Neural cell (in vitro differentiated cells): ENCODE data around the gene TENM3. TPM values are rescaled to one million over a fixed set of nuclear protein-coding genes. Genes with fewer than 3 reads are reported as not detected.

Experiments
- H2AFZ ChIP-seq: fragments of 200-600, 300-800 bp; sonication (generic), shearing (Covaris generic); 2 replicates; pipeline ENCODE4 v1.6.0; 2014; ENCODE audit warnings: low read depth, mild to moderate bottlenecking, antibody characterized with exemption, low read length, moderate library complexity
- H3F3A ChIP-seq: fragments of 200-600 bp; shearing (Covaris generic); 2 replicates; pipeline ENCODE4 v1.6.1; 2016; ENCODE audit warnings: mild to moderate bottlenecking, moderate library complexity, mixed read lengths, antibody characterized with exemption, low read length; ENCODE audit not compliant: insufficient read depth, poor library complexity, severe bottlenecking
- H3K27ac ChIP-seq: fragments of 200-600, 300-800 bp; sonication (generic), shearing (Covaris generic); 2 replicates; pipeline ENCODE4 v1.5.1; 2014; ENCODE audit warnings: mild to moderate bottlenecking, low read length, moderate library complexity
- H3K27me3 ChIP-seq: fragments of 300-800, 200-600 bp; sonication (generic), shearing (Covaris generic); 2 replicates; pipeline ENCODE4 v1.6.0; 2014; ENCODE audit warnings: mild to moderate bottlenecking, low read depth, low read length, moderate library complexity; ENCODE audit not compliant: insufficient read depth
- H3K36me3 ChIP-seq: fragments of 300-800, 200-600 bp; sonication (generic), shearing (Covaris generic); 2 replicates; pipeline ENCODE4 v1.5.1; 2014; ENCODE audit warnings: mild to moderate bottlenecking, antibody characterized with exemption, low read length, moderate library complexity; ENCODE audit not compliant: insufficient read depth
- H3K4me2 ChIP-seq: fragments of 300-800, 200-600 bp; sonication (generic), shearing (Covaris generic); 2 replicates; pipeline ENCODE4 v1.6.0; 2014; ENCODE audit warnings: mild to moderate bottlenecking, low read length
- H3K4me3 ChIP-seq: fragments of 300-800, 200-600 bp; sonication (generic), shearing (Covaris generic); 2 replicates; pipeline ENCODE4 v1.5.1; 2014; ENCODE audit warnings: mild to moderate bottlenecking, low read length, moderate library complexity
- H3K79me2 ChIP-seq: fragments of 200-600 bp; shearing (Covaris generic); replicated peaks from 2 replicates; pipeline ENCODE4 v1.6.0; 2014; ENCODE audit warnings: mild to moderate bottlenecking, low read length, moderate library complexity; ENCODE audit not compliant: insufficient read depth
- H3K9ac ChIP-seq: fragments of 300-800, 200-600 bp; sonication (generic), shearing (Covaris generic); 2 replicates; pipeline ENCODE4 v1.6.1; 2016; ENCODE audit warnings: mild to moderate bottlenecking, low read length, mixed read lengths
- H3K9me2 ChIP-seq: fragments of 200-600 bp; shearing (Covaris generic); 2 replicates; pipeline ENCODE4 v1.6.1; 2016; ENCODE audit warnings: mild to moderate bottlenecking, low read length, mixed read lengths; ENCODE audit not compliant: insufficient read depth
- H3K9me3 ChIP-seq: fragments of 200-600, 300-800 bp; sonication (generic), shearing (Covaris generic); 2 replicates; pipeline ENCODE4 v1.6.1; 2016; ENCODE audit warnings: mild to moderate bottlenecking, mixed run types, low read length, moderate library complexity, mixed read lengths
- H4K20me1 ChIP-seq: fragments of 200-600 bp; shearing (Covaris generic); 2 replicates; pipeline ENCODE4 v1.6.1; 2016; ENCODE audit warnings: mild to moderate bottlenecking, mixed run types; ENCODE audit not compliant: insufficient read depth
- CTCF ChIP-seq: fragments of 450-650 bp; IDR thresholded peaks from 2 replicates; pipeline ENCODE4 v1.5.1; 2014; ENCODE audit warnings: antibody characterized with exemption, mild to moderate bottlenecking, moderate library complexity; ENCODE audit not compliant: poor library complexity, severe bottlenecking
- EP300 ChIP-seq: fragments of 450-650 bp; conservative IDR thresholded peaks from 2 replicates; pipeline ENCODE4 v1.6.1; 2014; ENCODE audit warnings: antibody characterized with exemption, mild to moderate bottlenecking, moderate library complexity; ENCODE audit not compliant: poor library complexity, severe bottlenecking
- EZH2 ChIP-seq: fragments of 200-600, 300-800 bp; shearing (Covaris generic), sonication (generic); IDR thresholded peaks from 2 replicates; pipeline ENCODE4 v1.6.1; 2014; ENCODE audit warnings: antibody characterized with exemption, low read length, borderline replicate concordance, mild to moderate bottlenecking; ENCODE audit not compliant: insufficient read depth, poor library complexity, severe bottlenecking
- MXI1 ChIP-seq: fragments of 450-650 bp; conservative IDR thresholded peaks from 2 replicates; pipeline ENCODE4 v1.6.1; 2014; ENCODE audit warnings: antibody characterized with exemption, mild to moderate bottlenecking; ENCODE audit not compliant: poor library complexity, severe bottlenecking
- POLR2AphosphoS5 ChIP-seq: IDR thresholded peaks from 2 replicates; pipeline ENCODE4 v1.6.1; 2012
- RAD21 ChIP-seq: fragments of 450-650 bp; conservative IDR thresholded peaks from 2 replicates; pipeline ENCODE4 v1.6.1; 2014; ENCODE audit warnings: antibody characterized with exemption, mild to moderate bottlenecking, moderate library complexity
- REST ChIP-seq: IDR thresholded peaks from 2 replicates; pipeline ENCODE4 v1.6.1; 2012; ENCODE audit warnings: borderline replicate concordance
- SMC3 ChIP-seq: fragments of 450-650 bp; conservative IDR thresholded peaks from 2 replicates; pipeline ENCODE4 v1.6.1; 2014; ENCODE audit warnings: antibody characterized with exemption, mild to moderate bottlenecking, moderate library complexity; ENCODE audit not compliant: poor library complexity
- TAF1 ChIP-seq: IDR thresholded peaks from 2 replicates; pipeline ENCODE4 v1.6.1; 2012; ENCODE audit warnings: low read depth
- polyA plus RNA-seq: library from polyadenylated mRNA; depleted of rRNA; stranded (reverse); fragments of >200 nt; gene quantifications from 2 replicates; pipeline ENCODE4 v1.2.3, GENCODE V29; 2014

The TENM3 gene
- polyA plus RNA-seq, 1 donor from 2014 or later = 7.3 TPM

GRCh38 chr4:182647646-182648300 lies 404.6 kb downstream of the TENM3 start (continued):
- no peak for TF ChIP-seq REST

- Histone ChIP-seq H4K20me1 (no peaks in the 10 kb centered on the region), H3K79me2 (no peaks in the 10 kb centered on the region), H3K9me3 (peaks cover 3% of the 10 kb centered on the region), H3K4me2 (no peak overlapping the region), H3F3A (no peaks in the 10 kb centered on the region), H3K27me3 (no peaks in the 10 kb centered on the region), H3K4me3 (no peak overlapping the region), H3K9ac (no peak overlapping the region), H3K27ac (no peak overlapping the region), H2AFZ (no peak overlapping the region), H3K36me3 (no peaks in the 10 kb centered on the region), H3K9me2 (no peaks in the 10 kb centered on the region)
- TF ChIP-seq EZH2 = no peak
- TF ChIP-seq TAF1 = no peak
- no peak for TF ChIP-seq POLR2AphosphoS5
Measured at GRCh38 chr4:182648766-182649165, 405.6 kb downstream of the TENM3 start.

- TF ChIP-seq EZH2 (no peak), REST (no peak), TAF1 (no peak), SMC3 (no peak), MXI1 (no peak), POLR2AphosphoS5 (no peak), RAD21 (no peak), EP300 (no peak), CTCF (no peak)
- no peak overlapping the region for H2AFZ ChIP-seq
- no peaks in the 10 kb centered on the region for H3F3A ChIP-seq
- H3K9ac ChIP-seq = no peak overlapping the region
- H3K9me3 ChIP-seq = peaks cover 3% of the 10 kb centered on the region
- H3K27me3 ChIP-seq = no peaks in the 10 kb centered on the region
- no peaks in the 10 kb centered on the region for H3K9me2 ChIP-seq
- no peak overlapping the region for H3K4me2 ChIP-seq
- no peak overlapping the region for H3K4me3 ChIP-seq
- H4K20me1 ChIP-seq = no peaks in the 10 kb centered on the region
- H3K36me3 ChIP-seq = no peaks in the 10 kb centered on the region
- H3K79me2 ChIP-seq = no peaks in the 10 kb centered on the region
- H3K27ac ChIP-seq = no peak overlapping the region
Measured at GRCh38 chr4:182649698-182650477, 406.7 kb downstream of the TENM3 start.
